ENCODE results near the gene SLC4A1.

SLC4A1 gene

DNA sequence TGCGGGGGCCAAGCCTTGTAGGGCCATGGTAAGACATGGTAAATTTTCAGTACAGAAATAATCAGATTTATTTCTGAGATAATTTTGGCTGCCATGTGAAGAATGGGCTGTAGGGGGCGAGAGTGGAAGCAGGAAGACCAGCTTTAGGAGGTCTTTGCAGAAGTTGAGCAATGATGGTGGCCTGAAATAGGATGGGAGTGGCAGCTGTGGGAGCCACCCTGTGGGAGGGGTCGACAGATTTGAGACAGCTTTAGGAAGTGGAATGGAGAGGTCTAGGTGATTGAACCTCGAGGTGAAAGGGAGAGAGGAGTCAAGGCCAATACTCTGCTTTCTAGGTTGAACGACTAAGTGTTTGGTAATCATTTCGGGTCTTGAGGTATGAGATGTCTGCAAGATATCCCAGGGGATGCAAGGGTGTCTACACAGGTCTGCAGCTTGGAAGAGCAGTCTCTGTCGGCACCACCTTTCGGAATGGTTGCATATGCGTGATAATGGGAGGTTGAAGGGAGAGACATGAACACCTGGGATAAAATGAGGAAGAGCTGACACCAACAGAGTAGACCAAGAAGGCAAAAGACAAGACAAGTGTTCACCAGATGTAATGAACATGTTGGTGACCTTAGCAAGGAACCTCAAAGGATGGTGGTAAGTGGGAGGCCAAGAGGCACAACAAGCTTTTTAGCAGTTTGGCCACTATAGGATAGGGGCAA is 64.0 kb downstream of the SLC4A1 start:
- Histone ChIP-seq H3K4me1 (peaks cover 40 to 80% (median 53%) of the 10 kb centered on the region in 10 experiments), H3K27me3 (no peaks in the 10 kb centered on the region), H3K9ac (peak overlapping the region in 3 of 11 experiments; percentile 15 to 98 (median 95); a peak in 6 of 22 replicates), H4K20me1 (peaks cover 0 to 14% (median under 1%) of the 10 kb centered on the region in 11 experiments; a peak in 5 of 22 replicates), H3K4me3 (no peak overlapping the region), H3K36me3 (peaks cover 23 to 35% (median 27%) of the 10 kb centered on the region in 11 experiments), H3K9me3 (replicated peaks in 1 of 11) (no peaks in the 10 kb centered on the region), H3K27ac (peak overlapping the region in 9 of 11 experiments; percentile 53 to 95 (median 70); a peak in 18 of 22 replicates), H3K4me2 (peak overlapping the region; percentile 42 to 99 (median 94))
- peak in 9 of 11 experiments; percentile 41 to 93 (median 85); a peak in 17 of 22 replicates for TF ChIP-seq Cebpa-rat (IDR thresholded peaks at IDR 0.05)

DNA sequence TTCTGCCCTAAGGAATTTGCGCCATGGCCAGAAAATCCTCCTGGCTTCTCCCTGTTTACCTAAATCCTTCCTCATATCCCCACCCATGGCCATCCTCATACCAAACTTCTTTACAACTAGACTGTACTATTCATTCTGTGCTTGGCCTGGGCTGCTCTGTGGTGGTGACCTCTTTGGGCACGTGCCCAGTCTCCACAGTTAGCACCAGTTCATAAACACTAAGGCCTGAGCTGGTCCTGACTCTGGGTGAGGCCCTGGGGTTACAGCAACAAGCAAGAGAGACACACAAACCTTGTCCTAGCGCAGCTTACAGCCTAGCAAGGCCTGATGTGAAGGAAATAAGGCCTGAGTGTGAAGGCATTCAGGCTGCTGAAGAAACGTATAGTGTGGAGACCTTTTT is 65.2 kb downstream of the SLC4A1 start:
- peak overlapping the region in 10 of 11 experiments; percentile 15 to 98 (median 40); a peak in 19 of 22 replicates for H3K9ac ChIP-seq
- no peak for TF ChIP-seq Cebpa-rat (IDR thresholded peaks at IDR 0.05)
- H3K4me1 ChIP-seq: peaks cover 46 to 74% (median 52%) of the 10 kb centered on the region in 10 experiments
- H3K27me3 ChIP-seq: no peaks in the 10 kb centered on the region
- H3K4me3 ChIP-seq: no peak overlapping the region
- no peaks in the 10 kb centered on the region for H3K9me3 ChIP-seq (replicated peaks in 1 of 11)
- peak overlapping the region in 10 of 11 experiments; percentile 42 to 95 (median 66); a peak in 19 of 22 replicates for H3K27ac ChIP-seq
- H4K20me1 ChIP-seq: peaks cover 0 to 17% (median 7%) of the 10 kb centered on the region in 11 experiments; a peak in 7 of 22 replicates
- peak overlapping the region; percentile 42 to 99 (median 94); a peak in 21 of 22 replicates for H3K4me2 ChIP-seq
- H3K36me3 ChIP-seq: peaks cover 12 to 26% (median 16%) of the 10 kb centered on the region in 11 experiments

DNA sequence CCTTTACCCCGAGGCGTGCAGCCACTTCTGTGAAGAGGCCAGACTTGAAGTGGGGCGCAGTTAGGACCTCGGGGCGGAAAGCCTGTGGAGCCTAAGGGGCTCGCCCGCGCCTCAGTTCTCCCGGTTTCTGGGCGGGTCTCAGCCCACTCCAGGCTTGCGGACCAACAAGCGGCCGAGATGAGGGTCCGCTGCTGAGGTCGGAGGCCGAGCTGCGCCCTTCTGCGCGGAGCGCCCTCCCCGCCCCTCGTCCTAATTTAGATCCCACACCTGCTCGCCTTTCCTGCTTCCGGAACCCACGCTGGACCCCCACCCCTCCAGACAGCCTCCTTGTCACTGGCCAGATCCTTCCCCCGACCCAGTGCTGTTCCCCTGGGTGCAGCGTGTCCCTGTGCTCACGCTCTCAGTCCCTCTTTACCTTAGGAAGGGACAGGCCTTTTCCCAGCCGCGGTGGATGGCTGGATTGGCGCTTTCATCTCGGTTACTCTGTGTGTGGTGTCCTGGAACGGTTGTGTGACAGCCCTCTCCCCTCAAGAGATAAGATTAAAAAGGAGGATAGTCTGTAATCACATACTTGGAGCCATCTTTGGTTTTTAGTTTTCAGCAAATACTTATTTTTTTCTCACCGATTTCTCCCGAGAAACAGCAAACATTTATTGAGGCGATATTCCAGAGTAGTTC is 67.3 kb downstream of the SLC4A1 start:
- H3K4me2 ChIP-seq: peak overlapping the region; percentile 90 to 99 (median 95)
- no peak for TF ChIP-seq Cebpa-rat (IDR thresholded peaks at IDR 0.05)

DNA sequence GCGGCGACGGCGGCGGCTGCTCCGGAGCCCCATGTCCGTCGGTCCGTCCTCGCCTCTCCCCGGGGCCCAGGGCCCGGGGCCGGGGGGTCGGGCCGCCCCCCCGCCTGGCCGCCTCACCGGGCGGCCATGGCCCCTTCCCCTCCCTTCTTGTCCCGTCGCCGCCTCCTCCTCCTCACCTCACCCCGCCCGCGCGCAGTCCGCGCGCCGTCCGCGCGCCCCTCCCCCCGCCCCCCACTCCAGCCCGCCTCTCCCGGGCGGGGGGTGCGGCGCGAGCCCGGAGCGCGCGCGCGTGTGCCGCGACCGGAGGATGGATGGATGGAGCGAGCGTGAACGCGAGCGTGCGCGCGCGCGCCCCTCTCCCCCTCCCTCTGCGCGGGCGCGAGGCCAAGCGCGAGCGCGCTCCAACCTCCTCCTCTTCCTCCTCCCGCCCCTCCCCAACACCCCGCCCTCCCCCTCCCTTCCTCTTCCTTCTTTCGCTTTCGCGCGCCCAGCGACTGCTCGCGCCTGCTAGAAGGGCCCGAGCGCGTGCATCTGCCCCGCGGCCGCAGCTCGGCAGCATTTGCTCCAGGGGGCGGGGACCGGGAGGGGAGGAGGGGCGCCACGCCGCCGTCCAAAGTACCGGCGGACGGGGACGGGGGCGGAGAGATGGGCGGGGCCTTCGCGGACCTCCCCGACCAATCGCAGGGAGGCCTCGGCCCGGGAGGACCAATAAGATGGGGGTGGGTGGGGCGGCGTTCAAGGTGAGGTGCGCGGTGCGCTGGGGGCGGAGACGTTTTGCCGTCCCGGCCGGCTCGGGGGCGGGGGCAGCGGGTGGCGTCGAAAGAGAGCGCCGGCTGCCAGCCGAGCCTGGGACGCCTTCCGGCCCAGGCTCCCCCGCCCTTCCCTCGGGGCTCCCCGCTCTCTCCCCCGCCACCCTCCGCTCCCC is 68.1 kb downstream of the SLC4A1 start, which contains the start of gene ATXN7L3:
ATXN7L3 (minus strand) TSS at position 332 of the 925 bp plus-strand sequence. CDS start 1,814 bp downstream, outside the sequence.
- no peak for TF ChIP-seq Cebpa-rat (IDR thresholded peaks at IDR 0.05)
- peak within 1 kb of the TSS; percentile 92 to 99 (median 97) for H3K4me2 ChIP-seq
- peak within 1 kb of the TSS; percentile 95 to 99 (median 99) for H3K9ac ChIP-seq
- peaks cover 0 to 28% (median 12%) of the 10 kb centered on the region in 11 experiments; a peak in 12 of 22 replicates for H4K20me1 ChIP-seq
- no peaks in the 10 kb centered on the region for H3K27me3 ChIP-seq
- H3K4me3 ChIP-seq: peak within 1 kb of the TSS; percentile 75 to 97 (median 91)
- H3K27ac ChIP-seq: peak within 1 kb of the TSS; percentile 95 to 99 (median 98)
- H3K36me3 ChIP-seq: peaks cover 26 to 31% (median 29%) of the 10 kb centered on the region in 11 experiments
- H3K9me3 ChIP-seq (replicated peaks in 1 of 11): no peaks in the 10 kb centered on the region
- peaks cover 59 to 72% (median 61%) of the 10 kb centered on the region in 10 experiments for H3K4me1 ChIP-seq

More for the DNA sequence above, 67.3 kb downstream of the SLC4A1 start:
- Histone ChIP-seq H3K27ac (peak overlapping the region; percentile 87 to 96 (median 94)), H3K36me3 (peaks cover 18 to 25% (median 21%) of the 10 kb centered on the region in 11 experiments), H4K20me1 (peaks cover 0 to 23% (median 11%) of the 10 kb centered on the region in 11 experiments; a peak in 8 of 22 replicates), H3K4me1 (peaks cover 59 to 71% (median 65%) of the 10 kb centered on the region in 10 experiments), H3K9me3 (replicated peaks in 1 of 11) (no peaks in the 10 kb centered on the region), H3K4me3 (peak overlapping the region; percentile 65 to 92 (median 76)), H3K27me3 (no peaks in the 10 kb centered on the region), H3K9ac (peak overlapping the region; percentile 89 to 98 (median 94))

GRCh38 chr17:44198721-44199552 is 69.0 kb downstream of the SLC4A1 start:
- H3K36me3 ChIP-seq: peaks cover 35 to 40% (median 38%) of the 10 kb centered on the region in 11 experiments
- H4K20me1 ChIP-seq: peaks cover 0 to 37% (median 20%) of the 10 kb centered on the region in 11 experiments; a peak in 14 of 22 replicates
- H3K4me3 ChIP-seq: peak overlapping the region; percentile 72 to 97 (median 91)
- H3K4me1 ChIP-seq: peaks cover 51 to 72% (median 54%) of the 10 kb centered on the region in 10 experiments
- no peak for TF ChIP-seq Cebpa-rat (IDR thresholded peaks at IDR 0.05)
- H3K9me3 ChIP-seq (replicated peaks in 1 of 11): no peaks in the 10 kb centered on the region
- H3K27me3 ChIP-seq: no peaks in the 10 kb centered on the region
- H3K9ac ChIP-seq: peak overlapping the region; percentile 95 to 99 (median 99)
- H3K27ac ChIP-seq: peak overlapping the region; percentile 95 to 99 (median 98)
- H3K4me2 ChIP-seq: peak overlapping the region; percentile 83 to 97 (median 91)
